ENCODE measurements around the gene EFEMP2.
"Not testable (repeated sequence)": the region's sequence is repeated elsewhere in the genome, so short reads cannot be mapped to it uniquely, and the experiment has no call there.

The EFEMP2 gene

GRCh38 chr11:65853246-65853979 lies 19.2 kb downstream of the EFEMP2 start:
- no peak for DNase-seq

- no peak for DNase-seq
These were observed 19.9 kb downstream of the EFEMP2 start for GRCh38 chr11:65852508-65853245.

GRCh38 chr11:65851811-65852507 lies 20.6 kb downstream of the EFEMP2 start:
- no peak for DNase-seq

- DNase-seq: no peak
These were observed 21.5 kb downstream of the EFEMP2 start for GRCh38 chr11:65851083-65851579.

GRCh38 chr11:65850217-65851082 lies 22.1 kb downstream of the EFEMP2 start:
- DNase-seq: no peak

- no peak for DNase-seq
These were observed 22.8 kb downstream of the EFEMP2 start for GRCh38 chr11:65849771-65850216.

GRCh38 chr11:65849366-65849765 lies 23.2 kb downstream of the EFEMP2 start:
- DNase-seq: no peak

GRCh38 chr11:65848693-65849092 lies 23.9 kb downstream of the EFEMP2 start:
- DNase-seq: not testable (repeated sequence)

GRCh38 chr11:65847746-65848145 lies 24.9 kb downstream of the EFEMP2 start:
- no peak for DNase-seq

GRCh38 chr11:65844231-65844872 lies 28.2 kb downstream of the EFEMP2 start:
- no peak for DNase-seq

GRCh38 chr11:65843811-65844210 lies 28.8 kb downstream of the EFEMP2 start:
- DNase-seq: no peak

- no peak for DNase-seq
These were observed 30.5 kb downstream of the EFEMP2 start for GRCh38 chr11:65842144-65842543.

- no peak for DNase-seq
These were observed 38.4 kb downstream of the EFEMP2 start for GRCh38 chr11:65834202-65834601.

- peak; percentile 92 for DNase-seq
These were observed 39.1 kb downstream of the EFEMP2 start, which contains the start of gene SNX32 for GRCh38 chr11:65833297-65834030. SNX32 (plus strand) TSS chr11:65833963; CDS start chr11:65834066, 103 bp downstream.

- DNase-seq: not testable (repeated sequence)
These were observed 40.4 kb downstream of the EFEMP2 start for GRCh38 chr11:65832231-65832630.

GRCh38 chr11:65829459-65829858 lies 43.1 kb downstream of the EFEMP2 start:
- DNase-seq: no peak

GRCh38 chr11:65826984-65827735 lies 45.4 kb downstream of the EFEMP2 start:
- no peak for DNase-seq

GRCh38 chr11:65822776-65823528 lies 49.6 kb downstream of the EFEMP2 start:
- no peak for DNase-seq

- DNase-seq: no peak
These were observed 51.5 kb downstream of the EFEMP2 start for GRCh38 chr11:65821107-65821506.
